HG02852 (cell line): ENCODE measurements around the gene MYRIP.
A peak's percentile ranks its signal among the peaks of the same experiment; 100 is the strongest.

Experiments
- ATAC-seq: cut with Tn5 transposase; IDR thresholded peaks from one replicate; pipeline ENCODE4 v1.9.1; 2021; ENCODE audit warnings: mild to moderate bottlenecking, moderate library complexity; ENCODE audit not compliant: unreplicated experiment

The MYRIP gene

GRCh38 chr3:40308725-40309417 lies 499.5 kb downstream of the MYRIP start:
- ATAC-seq = peak; percentile 3

- ATAC-seq = peak; percentile 92
Measured at GRCh38 chr3:40309418-40309924, 500.1 kb downstream of the MYRIP start, which contains the start of gene EIF1B. TSS of gene EIF1B (plus strand) at chr3:40309707. CDS start at chr3:40309942, 235 bp downstream.
